ENCODE measurements around the gene SRPX2. TPM values are rescaled to one million over a fixed set of nuclear protein-coding genes. Genes with fewer than 3 reads are reported as not detected.
A peak's percentile ranks its signal among the peaks of the same experiment; 100 is the strongest.

SRPX2 gene
- total RNA-seq, 1 donor from 2014 or later: 3.6 TPM

DNA sequence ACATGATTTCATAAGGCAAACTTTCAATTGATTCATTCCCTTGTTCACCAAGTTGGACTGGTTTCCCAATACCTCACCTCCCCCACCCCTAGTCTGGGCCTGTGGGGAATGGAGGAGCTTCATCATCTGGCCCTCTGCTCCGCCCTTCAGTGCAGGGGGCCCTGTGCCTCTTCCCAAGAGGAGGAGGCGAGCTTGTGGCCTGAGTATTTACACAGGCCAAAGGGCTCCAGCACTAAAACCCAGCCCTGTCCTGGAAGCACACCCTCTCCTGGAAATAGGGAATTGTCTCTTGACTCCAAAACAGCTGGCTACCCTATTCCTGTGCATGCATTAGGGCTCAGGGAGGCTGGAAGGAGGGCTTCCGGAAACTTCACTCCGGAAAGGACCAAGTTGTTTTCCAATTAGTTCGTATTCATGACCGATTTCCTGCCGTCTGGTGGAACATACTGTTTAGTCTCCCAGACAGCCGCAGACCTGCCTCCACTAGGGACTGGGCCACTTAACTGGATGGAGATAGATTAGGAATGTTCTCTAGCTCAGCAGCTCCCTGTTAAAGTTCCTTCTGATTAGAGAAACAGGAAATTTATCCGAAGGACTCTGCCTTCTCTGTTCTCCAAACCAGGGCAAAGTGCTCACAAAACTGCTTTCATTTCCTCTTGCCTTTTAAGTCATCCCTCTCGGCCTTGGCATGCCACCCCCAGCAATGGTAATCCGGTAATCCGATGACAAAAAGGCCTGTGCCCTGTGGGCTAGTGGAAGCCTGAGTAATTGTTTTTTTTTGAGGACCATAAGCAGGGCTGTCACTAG lies 5.8 kb downstream of the SRPX2 start:
- DNase-seq (ENCODE audit: low spot score) (peak; percentile 88), ATAC-seq (peak; percentile 84)

GRCh38 chrX:100650841-100651240 lies 6.8 kb downstream of the SRPX2 start:
- DNase-seq (ENCODE audit: low spot score) (no peak), ATAC-seq (peak; percentile 9)

GRCh38 chrX:100652266-100652665 lies 8.3 kb downstream of the SRPX2 start:
- DNase-seq (ENCODE audit: low spot score): no peak
- ATAC-seq: no peak

GRCh38 chrX:100654261-100654660 lies 10.3 kb downstream of the SRPX2 start:
- DNase-seq (ENCODE audit: low spot score): no peak
- ATAC-seq: peak; percentile 48

GRCh38 chrX:100658941-100659381 lies 15.0 kb downstream of the SRPX2 start:
- DNase-seq (ENCODE audit: low spot score) (no peak), ATAC-seq (peak; percentile 77)

DNA sequence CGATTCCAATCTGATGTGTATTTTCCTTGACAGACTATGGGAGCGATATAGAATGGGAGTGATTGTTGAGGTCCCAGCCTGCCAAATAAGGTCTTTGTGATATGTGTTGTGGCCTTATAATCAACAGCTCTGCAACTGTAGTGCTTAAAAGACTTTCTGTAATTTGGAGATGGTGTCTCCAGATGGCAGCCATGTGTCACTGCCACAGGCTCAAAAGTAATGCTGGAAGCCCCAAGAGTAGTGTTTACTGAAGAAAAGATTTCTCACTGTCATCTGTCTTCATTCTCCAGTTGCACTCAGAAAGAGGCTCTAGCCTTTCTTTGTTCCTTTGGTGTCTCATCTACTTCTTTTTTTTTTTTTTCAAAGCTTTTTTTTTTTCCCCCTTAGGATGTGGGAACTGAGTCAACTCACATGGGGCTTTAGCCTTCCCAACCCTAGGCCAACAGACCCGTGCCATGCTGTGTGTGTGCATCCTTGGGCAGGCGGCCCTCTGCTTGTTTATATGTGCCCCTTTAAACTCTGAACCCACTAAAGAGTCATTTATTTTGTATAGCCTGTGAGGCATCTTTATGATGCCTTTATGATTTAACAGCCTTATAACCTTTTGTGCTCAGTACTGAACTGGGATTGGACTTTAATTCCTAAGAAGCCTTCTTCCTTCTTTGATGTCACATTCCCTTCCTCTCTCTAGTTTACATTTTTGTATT lies 15.6 kb downstream of the SRPX2 start:
- peak; percentile 50 for ATAC-seq
- no peak for DNase-seq (ENCODE audit: low spot score)

DNA sequence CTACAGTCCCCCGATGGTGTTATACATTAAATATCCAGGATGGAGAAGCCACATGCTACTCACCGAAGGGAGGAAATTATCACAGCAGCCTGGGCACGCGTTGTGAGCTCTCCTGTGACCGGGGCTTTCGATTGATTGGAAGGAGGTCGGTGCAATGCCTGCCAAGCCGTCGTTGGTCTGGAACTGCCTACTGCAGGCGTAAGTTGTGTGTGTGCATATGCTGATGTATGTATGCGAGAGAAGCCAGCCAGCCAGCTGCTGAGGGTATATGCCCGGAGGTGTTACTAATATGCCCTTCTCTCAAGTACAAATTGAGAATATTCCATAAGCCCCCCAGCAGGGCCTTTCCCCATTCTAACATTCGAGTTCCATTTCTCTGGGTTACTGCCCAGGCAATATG lies 18.2 kb downstream of the SRPX2 start:
- no peak for DNase-seq (ENCODE audit: low spot score)
- ATAC-seq: no peak

DNA sequence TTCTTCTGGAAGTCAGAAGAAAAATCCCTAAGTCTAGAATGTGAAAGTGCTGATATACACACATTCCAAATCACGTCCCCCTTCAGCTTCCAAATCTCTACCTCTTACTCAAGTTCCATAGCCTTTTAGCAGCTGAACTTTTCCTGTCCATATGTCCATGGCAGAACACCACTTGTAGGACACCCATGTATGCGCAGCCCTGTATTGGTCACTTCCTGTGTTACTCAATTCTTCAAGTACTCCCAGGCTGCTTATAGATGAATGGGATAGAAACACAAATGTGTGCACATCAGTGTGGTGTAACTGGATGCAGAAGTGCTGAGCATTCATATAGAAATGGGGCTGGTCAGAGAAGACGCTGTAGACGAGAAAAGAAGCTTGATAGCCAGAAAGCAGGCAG lies 18.8 kb downstream of the SRPX2 start:
- DNase-seq (ENCODE audit: low spot score) (no peak), ATAC-seq (no peak)

- DNase-seq (ENCODE audit: low spot score) (no peak), ATAC-seq (peak; percentile 47)
Measured at GRCh38 chrX:100663642-100664041, 19.6 kb downstream of the SRPX2 start.

DNA sequence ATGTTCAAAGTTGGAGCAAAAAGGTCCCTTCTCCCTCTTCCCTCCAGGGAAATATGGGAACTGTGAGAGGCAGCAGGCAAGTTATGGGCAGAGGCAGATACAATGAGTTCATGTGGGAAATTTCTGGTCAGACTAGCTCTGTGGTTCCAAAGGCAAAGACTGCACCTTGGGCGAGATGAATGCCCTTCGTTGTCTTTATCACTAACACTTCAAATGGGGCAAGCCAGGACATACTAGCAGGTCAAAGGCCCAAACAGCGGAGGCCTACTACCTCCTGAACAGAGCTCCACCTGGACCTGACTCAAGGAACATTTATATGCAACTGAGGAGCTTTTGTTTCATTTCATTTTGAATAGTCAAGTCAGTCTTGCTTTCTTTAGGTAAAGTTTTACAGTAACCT lies 29.0 kb downstream of the SRPX2 start:
- ATAC-seq: no peak
- no peak for DNase-seq (ENCODE audit: low spot score)

- DNase-seq (ENCODE audit: low spot score): no peak
- ATAC-seq: no peak
Measured at GRCh38 chrX:100673397-100673953, 29.5 kb downstream of the SRPX2 start.

- no peak for DNase-seq (ENCODE audit: low spot score)
- ATAC-seq: no peak
Measured at GRCh38 chrX:100674705-100675104, 30.7 kb downstream of the SRPX2 start.

- no peak for ATAC-seq
- no peak for DNase-seq (ENCODE audit: low spot score)
Measured at GRCh38 chrX:100677611-100678181, 33.7 kb downstream of the SRPX2 start.

- DNase-seq (ENCODE audit: low spot score) (no peak), ATAC-seq (no peak)
Measured at GRCh38 chrX:100680756-100681155, 36.8 kb downstream of the SRPX2 start.

- ATAC-seq: no peak
- DNase-seq (ENCODE audit: low spot score): no peak
Measured at GRCh38 chrX:100681599-100681998, 37.6 kb downstream of the SRPX2 start.

GRCh38 chrX:100682939-100683338 lies 38.9 kb downstream of the SRPX2 start:
- DNase-seq (ENCODE audit: low spot score) (no peak), ATAC-seq (peak; percentile 65)

DNA sequence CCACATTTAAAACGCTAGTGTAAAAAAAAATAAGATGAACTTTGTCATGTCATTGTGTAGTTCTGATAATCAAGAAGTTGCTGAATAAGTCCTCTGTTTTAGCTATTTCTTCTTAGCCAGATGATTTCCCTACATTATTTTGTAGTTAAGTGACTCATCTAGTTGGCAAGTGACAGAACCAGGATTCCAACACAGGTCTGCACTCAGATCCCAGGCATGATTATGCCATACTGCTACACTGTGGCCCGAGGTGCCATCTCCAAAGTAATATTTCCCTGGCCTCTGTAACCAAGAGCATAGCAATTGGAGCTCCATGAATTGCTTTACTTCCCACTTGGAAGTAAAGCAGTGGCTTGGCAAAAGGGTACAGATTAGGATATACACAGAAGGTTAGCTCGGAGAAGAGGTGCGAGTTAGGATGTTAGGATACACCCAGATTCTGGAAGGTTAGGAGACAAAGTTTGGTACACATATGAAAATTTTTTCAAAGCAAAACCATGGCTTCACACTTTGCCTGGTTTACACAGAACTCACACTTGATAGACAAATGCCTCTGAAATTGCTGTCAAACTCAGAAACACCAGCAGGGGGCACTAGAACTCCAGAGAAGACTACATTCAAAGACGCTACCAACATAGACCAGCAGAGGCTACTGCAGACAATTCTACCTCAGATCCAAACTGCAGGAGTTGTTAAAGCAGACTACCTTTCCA lies 41.4 kb downstream of the SRPX2 start:
- peak; percentile 99 for ATAC-seq
- peak; percentile 69 for DNase-seq (ENCODE audit: low spot score)

GRCh38 chrX:100685997-100686305 lies 42.0 kb downstream of the SRPX2 start:
- ATAC-seq (no peak), DNase-seq (ENCODE audit: low spot score) (no peak)

GRCh38 chrX:100687128-100687527 lies 43.1 kb downstream of the SRPX2 start:
- DNase-seq (ENCODE audit: low spot score) (no peak), ATAC-seq (no peak)

DNA sequence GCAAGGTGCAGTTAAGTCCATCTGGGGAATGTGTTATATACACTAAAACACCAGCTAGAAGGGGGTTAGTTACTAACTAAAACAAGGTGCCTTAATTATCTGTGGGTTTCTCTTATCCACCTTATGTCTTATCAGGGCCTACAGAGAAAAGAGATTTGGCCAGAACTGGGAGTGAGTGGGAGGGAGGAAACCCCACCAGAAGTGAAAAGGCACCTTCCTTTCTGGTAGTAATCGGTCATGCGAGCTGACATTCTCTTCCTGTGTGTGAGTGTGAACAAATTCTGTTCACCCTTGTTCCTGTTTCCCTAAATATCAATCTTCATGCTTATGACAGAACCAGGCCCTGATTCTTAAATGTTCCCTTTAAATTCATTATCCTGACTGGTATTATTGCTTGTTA lies 43.5 kb downstream of the SRPX2 start:
- ATAC-seq (no peak), DNase-seq (ENCODE audit: low spot score) (no peak)

- ATAC-seq (no peak), DNase-seq (ENCODE audit: low spot score) (no peak)
Measured at GRCh38 chrX:100695302-100695701, 51.3 kb downstream of the SRPX2 start.
